Measurements from ENCODE around the gene DMD. TPM values are rescaled to one million over a fixed set of nuclear protein-coding genes. Genes with fewer than 3 reads are reported as not detected.

The DMD gene
- total RNA-seq, 1 donor from 2014 or later, result 30.6 TPM

GRCh38 chrX:31178769-31179125 is 2032.6 kb downstream of the DMD start:
- Histone ChIP-seq H3K4me3 (no peak overlapping the region), H4K20me1 (ENCODE audit: low read depth) (no peaks in the 10 kb centered on the region), H3K9me3 (ENCODE audit: low read depth) (no peaks in the 10 kb centered on the region), H3K4me2 (no peak overlapping the region), H3K9ac (no peak overlapping the region), H3K36me3 (peaks cover 14% of the 10 kb centered on the region), H3F3A (ENCODE audit: low read depth) (no peaks in the 10 kb centered on the region), H3K79me2 (ENCODE audit: low read depth) (no peaks in the 10 kb centered on the region), H3K27me3 (no peaks in the 10 kb centered on the region), H3K4me1 (no peaks in the 10 kb centered on the region), H2AFZ (replicated peaks) (no peak overlapping the region), H3K27ac (no peak overlapping the region)
- Mint-ChIP-seq H3K36me3 (peaks cover 12% of the 10 kb centered on the region), H3K4me3 (no peak overlapping the region), H3K9me3 (no peaks in the 10 kb centered on the region), H3K27ac (no peak overlapping the region), H3K4me1 (no peaks in the 10 kb centered on the region), H3K27me3 (ENCODE audit: insufficient read depth, low read depth) (no peaks in the 10 kb centered on the region)
- no peak for TF ChIP-seq EZH2phosphoT487 (IDR thresholded peaks at IDR 0.05)
- DNase-seq (ENCODE audit: low spot score), result no peak

- DNase-seq (ENCODE audit: low spot score), result no peak
- Histone ChIP-seq H4K20me1 (ENCODE audit: low read depth) (no peaks in the 10 kb centered on the region), H3K79me2 (ENCODE audit: low read depth) (no peaks in the 10 kb centered on the region), H3K4me1 (no peaks in the 10 kb centered on the region), H2AFZ (replicated peaks) (no peak overlapping the region), H3K27me3 (no peaks in the 10 kb centered on the region), H3F3A (ENCODE audit: low read depth) (no peaks in the 10 kb centered on the region), H3K27ac (no peak overlapping the region), H3K36me3 (peaks cover 16% of the 10 kb centered on the region), H3K9me3 (ENCODE audit: low read depth) (no peaks in the 10 kb centered on the region), H3K4me2 (no peak overlapping the region), H3K4me3 (no peak overlapping the region), H3K9ac (no peak overlapping the region)
- Mint-ChIP-seq H3K27me3 (ENCODE audit: insufficient read depth, low read depth) (no peaks in the 10 kb centered on the region), H3K4me1 (no peaks in the 10 kb centered on the region), H3K9me3 (no peaks in the 10 kb centered on the region), H3K4me3 (no peak overlapping the region), H3K27ac (no peak overlapping the region), H3K36me3 (peaks cover 12% of the 10 kb centered on the region)
- TF ChIP-seq EZH2phosphoT487 (IDR thresholded peaks at IDR 0.05) (no peak), EZH2 (IDR thresholded peaks at IDR 0.05) (no peak), CTCF (IDR thresholded peaks at IDR 0.05) (no peak)
These were observed 2033.1 kb downstream of the DMD start for GRCh38 chrX:31178064-31178768.

- H3K4me2 ChIP-seq, result no peak overlapping the region
- H3K4me3 ChIP-seq, result no peak overlapping the region
- Mint-ChIP-seq H3K4me1 (no peaks in the 10 kb centered on the region), H3K9me3 (no peaks in the 10 kb centered on the region), H3K4me3 (no peak overlapping the region), H3K36me3 (peaks cover 22% of the 10 kb centered on the region), H3K27me3 (ENCODE audit: insufficient read depth, low read depth) (no peaks in the 10 kb centered on the region), H3K27ac (no peak overlapping the region)
- no peak for DNase-seq (ENCODE audit: low spot score)
- no peak overlapping the region for H2AFZ ChIP-seq (replicated peaks)
- H3K9ac ChIP-seq, result no peak overlapping the region
- no peaks in the 10 kb centered on the region for H3F3A ChIP-seq (ENCODE audit: low read depth)
- peaks cover 8% of the 10 kb centered on the region for H3K9me3 ChIP-seq (ENCODE audit: low read depth)
- no peaks in the 10 kb centered on the region for H3K27me3 ChIP-seq
- H3K36me3 ChIP-seq, result peaks cover 8% of the 10 kb centered on the region
- no peaks in the 10 kb centered on the region for H3K79me2 ChIP-seq (ENCODE audit: low read depth)
- H3K4me1 ChIP-seq, result no peaks in the 10 kb centered on the region
- TF ChIP-seq CTCF (IDR thresholded peaks at IDR 0.05), result no peak
- TF ChIP-seq EZH2 (IDR thresholded peaks at IDR 0.05), result no peak
- TF ChIP-seq EZH2phosphoT487 (IDR thresholded peaks at IDR 0.05), result no peak
- no peaks in the 10 kb centered on the region for H4K20me1 ChIP-seq (ENCODE audit: low read depth)
- no peak overlapping the region for H3K27ac ChIP-seq
These were observed 2040.6 kb downstream of the DMD start for GRCh38 chrX:31170792-31171191.

GRCh38 chrX:31168551-31168950 is 2042.8 kb downstream of the DMD start:
- Histone ChIP-seq H3K27ac (no peak overlapping the region), H3K36me3 (no peaks in the 10 kb centered on the region), H3K4me1 (no peaks in the 10 kb centered on the region), H3K4me3 (no peak overlapping the region), H3K9ac (no peak overlapping the region), H3F3A (ENCODE audit: low read depth) (no peaks in the 10 kb centered on the region), H2AFZ (replicated peaks) (no peak overlapping the region), H3K9me3 (ENCODE audit: low read depth) (peaks cover 8% of the 10 kb centered on the region), H3K27me3 (no peaks in the 10 kb centered on the region), H4K20me1 (ENCODE audit: low read depth) (no peaks in the 10 kb centered on the region), H3K79me2 (ENCODE audit: low read depth) (no peaks in the 10 kb centered on the region), H3K4me2 (no peak overlapping the region)
- H3K9me3 Mint-ChIP-seq, result peaks cover 3% of the 10 kb centered on the region
- no peaks in the 10 kb centered on the region for H3K4me1 Mint-ChIP-seq
- no peak for TF ChIP-seq EZH2 (IDR thresholded peaks at IDR 0.05)
- TF ChIP-seq EZH2phosphoT487 (IDR thresholded peaks at IDR 0.05), result no peak
- TF ChIP-seq CTCF (IDR thresholded peaks at IDR 0.05), result no peak
- DNase-seq (ENCODE audit: low spot score), result no peak
- peaks cover 34% of the 10 kb centered on the region for H3K36me3 Mint-ChIP-seq
- H3K27me3 Mint-ChIP-seq (ENCODE audit: insufficient read depth, low read depth), result no peaks in the 10 kb centered on the region
- H3K4me3 Mint-ChIP-seq, result no peak overlapping the region
- H3K27ac Mint-ChIP-seq, result no peak overlapping the region

Measured in neural progenitor cell (in vitro differentiated cells).